AG04449 (cell line): ENCODE results near the gene NPLOC4.

Source experiments
- CTCF ChIA-PET: fragments of 350-600 bp; formaldehyde crosslinking; extraction: SDS; loops from one replicate; lab custom pipeline; 2021; ENCODE audit warnings: antibody characterized with exemption; lab: Yijun Ruan, JAX
- POLR2A ChIA-PET: fragments of 400-600, 350-600 bp; formaldehyde crosslinking; extraction: SDS; loops from one replicate; lab custom pipeline; 2020; ENCODE audit warnings: antibody characterized with exemption, inconsistent platforms; lab: Yijun Ruan, JAX
- DNase-seq: peaks from one replicate; pipeline ENCODE4 v3.0.0-alpha.2; 2010; ENCODE audit warnings: low read depth, low spot score
- H3K4me3 ChIP-seq: 2 replicates; pipeline ENCODE4 v1.5.1; 2011; ENCODE audit warnings: low read depth, mild to moderate bottlenecking, control low read depth, low read length
- TF ChIP-seq, protein P1 (sequence below): IDR thresholded peaks from one replicate; pipeline ENCODE4 v1.5.1; 2011; ENCODE audit warnings: mild to moderate bottlenecking, moderate library complexity, low read length, control low read depth, inconsistent platforms; ENCODE audit not compliant: insufficient read depth; ENCODE audit errors: missing control alignments

NPLOC4 gene

DNA sequence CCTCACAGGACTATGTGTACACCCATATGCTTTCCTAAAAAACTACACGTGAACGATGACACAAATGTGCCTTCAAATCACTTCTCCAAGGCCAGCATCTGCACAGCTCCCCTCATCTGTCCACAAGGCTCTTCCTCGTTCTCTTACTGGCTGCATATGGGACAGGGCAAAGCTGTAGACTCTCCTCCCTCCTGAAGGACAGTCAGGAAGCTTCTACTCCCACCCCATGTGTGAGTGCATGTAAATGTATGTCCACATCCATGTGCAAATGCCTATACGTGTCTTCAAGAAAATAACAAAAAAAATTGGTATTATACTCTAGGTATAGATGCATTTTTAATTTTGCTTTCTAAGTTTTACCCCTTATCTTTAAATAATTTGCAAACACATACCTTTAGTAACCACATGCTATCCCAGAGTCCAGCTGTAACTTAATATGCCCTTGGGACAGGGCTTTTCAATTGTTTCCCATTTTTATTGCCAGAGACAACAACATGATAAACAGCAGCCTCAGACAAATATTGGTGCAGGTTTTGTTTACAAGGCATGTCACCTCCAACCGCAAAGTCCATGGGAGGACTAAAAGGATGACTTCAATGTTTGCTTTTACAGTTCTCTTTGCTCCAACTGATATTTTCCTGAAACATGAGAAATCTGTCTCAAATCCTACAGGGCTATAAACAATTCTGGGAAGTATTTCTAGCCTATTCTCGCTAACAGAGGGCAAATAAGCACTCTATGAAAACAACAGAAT lies 53.1 kb downstream of the NPLOC4 start:
- ChIA-PET POLR2A (no interaction called here), CTCF (interaction anchor here (2.3 to 9.1 kb wide), 2 partner anchors 17 to 18 kb away, joined by 7 to 90 read pairs; no protein-coding TSS in a partner anchor)
- H3K4me3 ChIP-seq, result no peak overlapping the region
- no peak for DNase-seq
- TF ChIP-seq, protein P1, sequence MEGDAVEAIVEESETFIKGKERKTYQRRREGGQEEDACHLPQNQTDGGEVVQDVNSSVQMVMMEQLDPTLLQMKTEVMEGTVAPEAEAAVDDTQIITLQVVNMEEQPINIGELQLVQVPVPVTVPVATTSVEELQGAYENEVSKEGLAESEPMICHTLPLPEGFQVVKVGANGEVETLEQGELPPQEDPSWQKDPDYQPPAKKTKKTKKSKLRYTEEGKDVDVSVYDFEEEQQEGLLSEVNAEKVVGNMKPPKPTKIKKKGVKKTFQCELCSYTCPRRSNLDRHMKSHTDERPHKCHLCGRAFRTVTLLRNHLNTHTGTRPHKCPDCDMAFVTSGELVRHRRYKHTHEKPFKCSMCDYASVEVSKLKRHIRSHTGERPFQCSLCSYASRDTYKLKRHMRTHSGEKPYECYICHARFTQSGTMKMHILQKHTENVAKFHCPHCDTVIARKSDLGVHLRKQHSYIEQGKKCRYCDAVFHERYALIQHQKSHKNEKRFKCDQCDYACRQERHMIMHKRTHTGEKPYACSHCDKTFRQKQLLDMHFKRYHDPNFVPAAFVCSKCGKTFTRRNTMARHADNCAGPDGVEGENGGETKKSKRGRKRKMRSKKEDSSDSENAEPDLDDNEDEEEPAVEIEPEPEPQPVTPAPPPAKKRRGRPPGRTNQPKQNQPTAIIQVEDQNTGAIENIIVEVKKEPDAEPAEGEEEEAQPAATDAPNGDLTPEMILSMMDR, result no peak

DNA sequence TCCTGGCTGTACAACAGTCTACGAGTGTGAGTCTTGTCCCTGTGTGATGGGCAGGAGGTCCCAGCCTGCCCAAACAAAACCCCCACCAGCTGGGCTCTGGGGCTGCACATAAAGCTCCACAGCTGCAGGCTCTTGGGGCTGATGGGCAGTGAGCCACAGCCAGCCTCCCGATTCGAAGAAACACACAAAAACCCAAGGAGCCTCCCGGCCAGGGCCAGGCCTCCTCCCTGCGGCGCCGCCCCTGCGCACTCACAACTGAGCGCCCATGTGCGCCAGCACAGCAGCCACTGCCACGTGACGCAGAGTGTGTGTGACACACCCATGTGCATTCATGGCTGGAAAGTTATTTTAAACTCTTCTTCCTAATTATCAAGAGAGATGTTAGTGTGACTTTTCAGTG lies 54.2 kb downstream of the NPLOC4 start:
- no peak for DNase-seq
- no peak overlapping the region for H3K4me3 ChIP-seq
- TF ChIP-seq, protein P1, result no peak
- ChIA-PET POLR2A (interaction anchor here (0.6 to 1.7 kb wide), 2 partner anchors 15 to 16 kb away, joined by 4 to 14 read pairs; no protein-coding TSS in a partner anchor), CTCF (interaction anchor here (1.3 to 9.1 kb wide), 3 partner anchors 12 to 19 kb away, joined by 4 to 90 read pairs (median 7); no protein-coding TSS in a partner anchor)

DNA sequence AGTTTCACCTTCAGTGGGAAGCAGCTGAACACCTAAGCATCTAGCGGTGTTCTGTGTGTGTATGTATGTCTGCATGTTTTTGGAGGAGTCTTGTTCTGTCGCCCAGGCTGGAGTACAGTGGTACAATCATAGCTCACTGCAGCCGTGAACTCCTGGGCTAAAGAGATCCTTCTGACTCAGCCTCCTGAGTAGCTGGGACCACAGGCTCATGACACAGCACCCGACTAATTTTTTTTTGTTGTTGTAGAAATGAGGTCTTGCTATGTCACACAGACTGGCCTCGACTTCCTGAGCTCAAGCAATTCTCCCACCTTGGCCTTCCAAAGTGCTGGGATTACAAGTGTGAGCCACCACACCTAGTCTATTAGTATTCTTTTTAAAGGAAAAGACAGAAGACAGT lies 54.6 kb downstream of the NPLOC4 start:
- H3K4me3 ChIP-seq, result no peak overlapping the region
- DNase-seq, result no peak
- CTCF ChIA-PET, result interaction anchor here (0.9 to 9.1 kb wide), 4 partner anchors 11 to 23 kb away, joined by 3 to 90 read pairs (median 6); no protein-coding TSS in a partner anchor
- POLR2A ChIA-PET, result interaction anchor here (0.6 to 1.7 kb wide), 3 partner anchors 14 to 30 kb away, joined by 3 to 14 read pairs (median 4); partner anchors contain the start of gene FAAP100
- TF ChIP-seq, protein P1, result no peak

DNA sequence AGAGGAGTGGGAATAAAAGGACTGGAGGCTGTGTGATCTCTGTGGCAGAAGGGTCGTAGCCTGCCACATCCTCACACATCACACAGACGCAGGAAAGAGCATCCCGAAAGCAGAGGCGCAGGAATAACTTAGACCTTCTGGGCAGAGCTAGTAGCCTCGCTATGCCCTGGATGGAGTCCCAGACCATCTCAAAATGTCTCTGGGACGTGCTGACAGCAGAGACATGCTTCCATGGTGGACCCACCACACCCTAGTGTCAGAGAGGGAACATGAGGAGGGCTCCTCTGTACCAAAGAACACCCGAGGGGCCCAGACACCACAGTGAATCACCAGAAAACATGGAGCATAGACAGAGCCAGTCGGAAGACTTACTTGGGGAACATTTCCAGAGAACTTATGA lies 55.2 kb downstream of the NPLOC4 start:
- DNase-seq, result no peak
- no peak overlapping the region for H3K4me3 ChIP-seq
- TF ChIP-seq, protein P1, result no peak
- POLR2A ChIA-PET, result interaction anchor here (0.7 to 1.7 kb wide), 2 partner anchors 15 to 30 kb away, joined by 3 to 14 read pairs; partner anchors contain the start of gene FAAP100
- CTCF ChIA-PET, result interaction anchor here (0.9 to 9.1 kb wide), 4 partner anchors 11 to 22 kb away, joined by 3 to 90 read pairs (median 6); no protein-coding TSS in a partner anchor

DNA sequence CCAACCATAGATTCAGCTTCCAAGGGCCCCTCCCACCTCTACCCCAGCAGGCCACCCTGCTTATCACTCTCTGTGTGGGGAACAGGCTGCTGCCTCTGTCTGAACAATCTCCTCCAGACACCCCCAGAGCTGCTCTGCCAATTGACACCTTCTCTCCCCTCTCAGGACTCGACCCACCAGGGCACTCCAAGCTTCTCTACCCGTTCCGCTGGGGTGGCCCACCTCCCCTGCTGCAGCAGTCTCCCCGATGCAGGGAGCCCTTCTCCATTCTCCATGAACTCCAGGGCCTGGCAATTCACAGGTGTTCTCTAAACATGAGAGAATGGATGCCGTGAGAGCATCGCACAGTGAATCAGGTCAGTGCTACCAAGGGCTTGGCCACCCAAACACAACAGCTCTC lies 56.4 kb downstream of the NPLOC4 start:
- ChIA-PET CTCF (interaction anchor here (6.4 to 9.1 kb wide), 2 partner anchors 14 to 21 kb away, joined by 54 to 90 read pairs; no protein-coding TSS in a partner anchor), POLR2A (interaction anchor here (1.0 to 1.8 kb wide), 3 partner anchors 10 to 26 kb away, joined by 3 to 27 read pairs (median 5); no protein-coding TSS in a partner anchor)
- TF ChIP-seq, protein P1, result no peak
- H3K4me3 ChIP-seq, result no peak overlapping the region
- DNase-seq, result no peak

DNA sequence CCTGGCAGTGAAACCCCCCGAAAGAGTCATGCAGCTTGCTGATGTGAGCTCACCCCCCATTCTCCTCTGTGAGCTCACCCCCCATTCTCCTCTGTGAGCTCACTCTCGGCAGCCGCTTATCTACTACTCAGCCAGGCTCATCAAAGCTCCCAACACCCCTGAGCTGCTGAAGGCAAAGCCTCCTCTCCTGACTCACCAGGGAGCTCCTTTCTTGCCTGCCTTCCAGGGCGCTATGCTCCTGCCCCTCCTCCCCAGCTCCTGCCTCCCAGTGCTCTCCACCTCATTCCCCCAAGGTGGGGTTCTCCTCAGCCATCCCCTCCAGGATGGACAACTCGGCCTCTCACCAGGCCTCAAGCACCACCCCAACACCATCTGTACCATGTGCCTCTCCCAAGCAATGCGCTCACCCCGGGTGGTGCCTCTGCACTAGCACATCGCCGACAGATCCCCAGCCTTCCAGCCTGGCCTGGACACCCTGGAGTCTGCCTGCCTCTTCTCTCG lies 57.0 kb downstream of the NPLOC4 start:
- ChIA-PET CTCF (interaction anchor here (0.8 to 9.1 kb wide), 4 partner anchors 13 to 24 kb away, joined by 3 to 90 read pairs (median 29); no protein-coding TSS in a partner anchor), POLR2A (interaction anchor here (0.6 to 1.8 kb wide), 6 partner anchors 11 to 27 kb away, joined by 3 to 27 read pairs (median 3); no protein-coding TSS in a partner anchor)
- no peak for DNase-seq
- TF ChIP-seq, protein P1, result no peak
- no peak overlapping the region for H3K4me3 ChIP-seq
